Measurements from ENCODE around the gene MAGI2.

DNA sequence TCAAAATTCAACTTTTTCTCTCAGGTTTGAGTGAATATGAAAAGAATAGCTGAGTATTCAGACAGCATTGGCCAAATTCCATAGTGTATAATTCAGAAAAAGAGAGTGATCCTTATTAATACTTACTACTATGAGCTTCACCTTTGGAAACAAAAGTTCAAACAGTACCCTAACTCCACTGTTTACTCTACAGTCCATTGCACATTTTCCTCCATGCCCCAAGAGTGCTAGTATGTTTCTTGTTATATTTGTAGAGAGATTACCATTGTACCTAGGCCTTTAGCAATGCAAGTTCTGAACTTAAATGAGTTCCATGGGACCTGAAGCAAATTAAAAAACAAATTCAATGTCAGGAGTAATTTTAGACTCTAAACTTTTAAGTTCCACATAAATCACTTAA, 48.1 kb downstream of the MAGI2 start:
- TF ChIP-seq CTCF (IDR thresholded peaks at IDR 0.05) (no peak), POLR2A (IDR thresholded peaks at IDR 0.05) (no peak), EP300 (IDR thresholded peaks at IDR 0.05) (no peak)

Data from ovary (tissue), 3 donors.